HG03103 (cell line): Measurements from ENCODE around the gene AHCYL1.
"Not testable (repeated sequence)": the region's sequence is repeated elsewhere in the genome, so short reads cannot be mapped to it uniquely, and the experiment has no call there.

ENCODE experiments used
- ATAC-seq: cut with Tn5 transposase; IDR thresholded peaks from one replicate; pipeline ENCODE4 v1.9.1; 2021; ENCODE audit warnings: low read depth; ENCODE audit not compliant: unreplicated experiment

AHCYL1 gene

GRCh38 chr1:109984456-109985246 is at the start of gene AHCYL1:
TSS of gene AHCYL1 (plus strand) at chr1:109984765. CDS start at chr1:109985053, 288 bp downstream.
- ATAC-seq: peak; percentile 96

- no peak for ATAC-seq
Measured at GRCh38 chr1:109935451-109935900, 49.1 kb upstream of the AHCYL1 start.

GRCh38 chr1:109937738-109938137 is 46.8 kb upstream of the AHCYL1 start:
- ATAC-seq: no peak

GRCh38 chr1:109938556-109938955 is 46.0 kb upstream of the AHCYL1 start:
- no peak for ATAC-seq

GRCh38 chr1:109942434-109942833 is 42.1 kb upstream of the AHCYL1 start:
- ATAC-seq: no peak

- ATAC-seq: no peak
Measured at GRCh38 chr1:109944541-109944940, 40.0 kb upstream of the AHCYL1 start.

GRCh38 chr1:109946511-109946910 is 38.1 kb upstream of the AHCYL1 start:
- ATAC-seq: no peak

GRCh38 chr1:109947582-109948284 is 36.8 kb upstream of the AHCYL1 start:
- no peak for ATAC-seq

GRCh38 chr1:109948285-109948630 is 36.3 kb upstream of the AHCYL1 start:
- ATAC-seq: no peak

DNA sequence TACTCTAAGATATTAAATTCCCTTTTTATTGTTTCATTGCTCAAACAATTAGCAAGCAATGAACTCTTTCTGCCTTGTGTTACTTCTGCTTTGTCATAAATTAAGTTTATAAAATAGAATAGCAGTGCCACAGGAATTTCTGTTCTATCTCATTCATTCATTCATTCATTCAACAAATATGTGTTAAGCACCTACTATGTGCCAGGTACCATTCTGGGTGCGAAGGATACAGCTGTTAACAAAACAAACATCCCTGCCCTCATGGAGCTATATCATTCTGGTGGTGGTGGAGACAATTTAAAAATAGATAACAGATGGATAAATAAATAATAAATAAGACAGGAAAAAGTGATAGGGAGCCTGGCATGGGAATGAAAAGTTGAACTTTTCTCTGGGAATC is 34.5 kb upstream of the AHCYL1 start:
- no peak for ATAC-seq

DNA sequence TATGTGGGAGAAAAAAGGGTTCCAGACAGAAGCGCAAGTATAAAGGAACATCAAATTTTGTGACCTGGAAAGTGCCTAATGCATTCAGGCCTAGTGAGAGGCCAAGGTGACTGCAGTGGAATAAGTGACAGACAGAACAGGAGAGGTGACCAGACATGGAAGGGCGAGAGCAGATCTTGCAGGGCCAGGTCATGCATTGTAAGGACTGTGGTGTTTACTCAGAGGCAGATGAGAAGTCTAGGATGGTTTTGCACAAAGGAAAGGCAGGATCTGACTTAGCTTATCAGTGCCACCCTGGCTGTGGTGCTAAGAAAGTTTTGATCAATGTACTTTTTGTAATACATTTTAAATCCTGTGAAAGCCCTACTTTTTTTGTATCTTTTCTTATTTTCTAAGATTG is 34.1 kb upstream of the AHCYL1 start:
- ATAC-seq: no peak

DNA sequence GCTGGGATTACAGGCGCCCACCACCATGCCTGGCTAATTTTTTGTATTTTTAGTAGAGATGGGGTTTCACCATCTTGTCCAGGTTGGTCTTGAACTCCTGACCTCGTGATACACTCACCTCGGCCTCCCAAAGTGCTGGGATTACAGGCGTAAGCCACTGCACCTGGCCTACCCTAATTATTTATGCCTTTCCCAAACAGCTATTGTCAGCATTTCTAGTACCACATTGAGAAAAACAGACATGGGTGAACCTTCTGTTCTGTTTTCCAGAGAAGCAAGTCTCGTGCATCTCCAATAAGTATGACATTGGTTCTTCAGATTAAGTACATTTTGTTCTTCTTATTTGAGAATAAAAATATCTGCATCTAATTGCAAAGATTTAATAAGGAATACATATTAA is 33.1 kb upstream of the AHCYL1 start:
- not testable (repeated sequence) for ATAC-seq

GRCh38 chr1:109954041-109954512 is 30.5 kb upstream of the AHCYL1 start:
- no peak for ATAC-seq

- ATAC-seq: no peak
Measured at GRCh38 chr1:109959632-109959973, 25.0 kb upstream of the AHCYL1 start.

DNA sequence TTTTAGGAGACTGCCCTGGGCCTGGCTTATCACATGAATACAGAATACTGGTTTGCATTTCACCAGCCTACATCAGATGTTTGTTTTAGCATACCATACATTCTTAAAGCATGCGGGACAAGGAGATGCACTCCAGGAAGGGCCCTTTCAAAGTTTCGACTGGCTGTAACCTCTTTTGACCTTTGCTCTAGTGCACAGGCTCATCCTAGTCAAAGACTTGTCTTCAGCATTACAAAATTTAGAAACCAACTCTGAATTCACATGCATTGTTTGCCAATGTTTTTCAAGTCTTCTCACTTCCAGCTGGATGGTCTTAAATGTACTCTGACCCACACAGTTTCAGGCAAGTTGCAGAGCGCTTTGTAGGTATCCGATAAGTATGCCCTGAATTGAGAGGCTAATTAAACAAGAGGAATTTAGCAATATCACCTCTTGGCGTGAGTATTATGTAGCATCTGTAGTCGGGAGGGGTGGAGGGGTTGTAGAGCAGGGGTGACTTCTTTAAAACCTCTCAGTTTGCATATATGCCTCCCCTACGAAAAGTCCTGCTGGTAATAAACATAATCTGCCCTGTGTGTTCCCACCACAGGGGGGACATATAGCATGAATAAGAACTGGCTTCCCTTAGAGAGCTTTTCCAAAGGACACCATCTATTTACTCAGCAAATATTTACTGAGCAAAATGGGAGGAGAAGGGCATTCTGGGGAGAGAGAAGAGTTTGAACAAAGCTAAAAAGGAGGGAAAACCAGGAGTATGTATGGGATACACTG is 24.4 kb upstream of the AHCYL1 start:
- ATAC-seq: no peak

GRCh38 chr1:109960745-109961094 is 23.8 kb upstream of the AHCYL1 start:
- no peak for ATAC-seq

DNA sequence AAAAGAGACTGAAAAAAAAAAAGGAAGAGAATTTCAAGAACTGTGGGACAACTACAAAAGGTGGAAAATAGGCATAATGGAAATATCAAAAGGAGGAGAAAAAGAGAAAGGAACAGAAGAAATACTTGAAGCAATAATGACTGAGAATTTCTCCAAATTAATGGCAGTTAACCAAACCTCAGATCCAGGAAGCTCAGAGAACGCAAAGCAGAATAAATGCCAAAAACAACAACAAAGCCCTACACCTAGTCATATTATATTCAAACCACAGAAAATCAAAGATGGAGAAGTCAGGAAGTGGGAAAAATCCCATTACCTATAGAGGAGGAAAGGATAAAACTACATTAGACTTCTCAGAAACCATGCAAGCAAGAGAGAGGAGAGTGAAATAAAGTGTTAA is 20.7 kb upstream of the AHCYL1 start:
- ATAC-seq: no peak

- ATAC-seq: no peak
Measured at GRCh38 chr1:109969146-109969829, 15.3 kb upstream of the AHCYL1 start.

DNA sequence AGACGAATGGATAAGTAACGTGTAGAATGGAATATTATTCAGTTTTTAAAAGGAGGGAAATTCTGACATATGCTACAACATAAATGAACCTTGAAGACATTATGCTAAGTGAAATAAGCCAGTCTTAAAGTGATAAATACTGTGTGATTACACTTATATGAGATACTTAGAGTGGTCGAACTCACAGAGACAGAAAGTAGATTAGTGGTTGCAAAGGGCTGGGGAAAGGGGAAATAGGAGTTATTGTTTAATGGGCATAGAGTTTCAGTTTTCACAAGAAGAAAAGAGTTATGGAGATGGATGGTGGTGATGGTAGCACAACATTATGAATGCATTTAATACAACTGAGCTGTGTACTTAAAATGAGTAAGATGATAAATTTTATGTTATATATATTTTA is 14.7 kb upstream of the AHCYL1 start:
- no peak for ATAC-seq

DNA sequence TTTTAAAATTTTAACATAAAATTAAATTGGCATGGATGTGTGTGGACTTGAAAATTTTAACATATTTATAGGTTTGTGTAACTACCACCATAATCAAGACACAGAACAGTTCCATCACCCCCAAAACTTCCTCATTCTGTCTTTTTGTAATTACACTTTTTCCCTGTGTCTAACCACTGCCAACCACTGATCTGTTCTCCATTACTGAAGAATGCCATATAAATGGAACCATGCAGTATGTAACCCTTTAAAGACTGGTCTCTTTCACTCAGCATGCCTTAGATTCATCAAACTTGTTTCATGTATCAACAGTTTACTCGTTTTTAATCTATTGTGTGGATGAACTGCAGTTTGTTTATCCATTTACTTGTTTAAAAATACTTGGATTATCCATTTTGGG is 13.0 kb upstream of the AHCYL1 start:
- no peak for ATAC-seq

- no peak for ATAC-seq
Measured at GRCh38 chr1:109974191-109974590, 10.4 kb upstream of the AHCYL1 start.
